T-helper 2 cell treated with Interferon-gamma antibody and Interleukin-4, amounts not matched to agents 100 ng/mL and 5 ng/mL, for 36 hours (primary cell): Measurements from ENCODE around the gene MICU1. TPM values are rescaled to one million over a fixed set of nuclear protein-coding genes. Genes with fewer than 3 reads are reported as not detected.
"Not testable (repeated sequence)": the region's sequence is repeated elsewhere in the genome, so short reads cannot be mapped to it uniquely, and the experiment has no call there.

Source experiments
- intact Hi-C: fragments of 100-400 bp; cut with micrococcal nuclease; formaldehyde crosslinking; loops from one replicate; pipeline ENCODE4 v1.15.1; 2023
- total RNA-seq: library from RNA; stranded (reverse); gene quantifications from 2 replicates; pipeline ENCODE4 v1.2.3, GENCODE V29; 2022

Gene MICU1
- total RNA-seq, 1 donor from 2014 or later: 30.5 TPM

- intact Hi-C loops: no loop called here
These were observed 117.8 kb downstream of the MICU1 start for GRCh38 chr10:72508033-72508432.

- intact Hi-C loops: no loop called here
These were observed 119.4 kb downstream of the MICU1 start for GRCh38 chr10:72506474-72506873.

DNA sequence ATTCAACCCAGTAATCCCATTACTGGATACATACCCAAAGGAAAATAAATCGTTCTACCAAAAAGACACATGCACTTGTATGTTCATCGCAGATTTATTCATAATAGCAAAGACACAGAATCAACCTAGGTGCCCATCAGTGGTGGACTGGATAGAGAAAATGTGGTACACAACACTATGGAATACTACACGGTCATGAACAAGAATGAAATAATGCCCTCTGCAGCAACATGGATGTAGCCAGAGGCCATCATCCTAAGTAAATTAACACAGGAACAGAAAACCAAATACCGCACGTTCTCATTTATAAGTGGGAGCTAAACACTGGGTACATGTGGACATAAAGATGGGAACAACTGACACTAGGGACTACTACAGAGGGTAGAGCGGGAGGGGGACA, 120.4 kb downstream of the MICU1 start:
- intact Hi-C loops: no loop called here

DNA sequence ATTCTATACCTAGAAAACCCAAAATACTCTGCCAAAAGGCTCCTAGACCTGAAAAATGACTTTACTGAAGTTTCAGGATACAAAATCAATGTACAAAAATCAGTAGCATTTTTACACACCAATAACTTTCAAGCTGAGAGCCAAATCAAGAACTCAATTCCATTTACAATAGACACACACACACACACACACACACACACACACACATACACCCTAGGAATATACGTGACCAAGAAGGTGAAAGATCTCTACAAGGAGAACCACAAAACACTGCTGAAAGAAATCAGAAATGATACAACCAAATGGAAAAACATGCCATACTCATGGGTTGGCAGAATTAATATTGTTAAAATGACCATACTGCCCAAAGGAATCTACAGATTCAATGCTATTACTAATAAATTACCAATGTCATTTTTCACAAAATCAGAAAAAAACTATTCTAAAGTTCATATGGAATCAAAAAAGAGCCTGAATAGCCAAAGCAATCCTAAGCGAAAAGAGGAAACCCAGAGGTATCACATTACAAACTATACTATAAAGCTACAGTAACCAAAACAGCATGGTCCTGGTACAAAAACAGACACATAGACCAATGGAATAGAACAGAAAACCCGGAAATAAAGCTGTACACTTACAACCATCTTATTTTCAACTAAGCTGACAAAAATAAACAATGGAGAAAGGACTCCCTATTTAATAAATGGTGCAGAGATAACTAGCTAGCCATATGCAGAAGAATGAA, 122.0 kb downstream of the MICU1 start:
- intact Hi-C loops: no loop called here

- intact Hi-C loops: no loop called here
These were observed 122.6 kb downstream of the MICU1 start for GRCh38 chr10:72503241-72503640.

DNA sequence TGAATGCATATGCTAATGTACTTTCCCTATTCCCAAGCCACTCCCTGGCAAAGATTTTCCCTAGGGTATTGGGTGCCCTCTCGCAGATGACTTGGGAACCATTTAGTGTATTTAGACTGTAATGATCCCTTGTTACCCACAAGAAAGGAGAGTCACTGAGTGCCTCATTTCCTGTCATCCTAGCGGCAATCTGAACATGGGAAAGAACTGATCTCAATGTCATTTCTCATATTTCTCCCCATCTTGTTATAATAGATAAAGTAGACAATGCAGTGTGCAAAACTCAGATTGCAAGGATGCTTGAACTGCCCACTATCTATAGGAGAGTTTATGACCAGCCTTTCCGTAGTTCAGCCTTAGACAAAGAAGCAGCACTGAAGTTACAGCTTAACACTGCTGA, 123.3 kb downstream of the MICU1 start:
- intact Hi-C loops: no loop called here

DNA sequence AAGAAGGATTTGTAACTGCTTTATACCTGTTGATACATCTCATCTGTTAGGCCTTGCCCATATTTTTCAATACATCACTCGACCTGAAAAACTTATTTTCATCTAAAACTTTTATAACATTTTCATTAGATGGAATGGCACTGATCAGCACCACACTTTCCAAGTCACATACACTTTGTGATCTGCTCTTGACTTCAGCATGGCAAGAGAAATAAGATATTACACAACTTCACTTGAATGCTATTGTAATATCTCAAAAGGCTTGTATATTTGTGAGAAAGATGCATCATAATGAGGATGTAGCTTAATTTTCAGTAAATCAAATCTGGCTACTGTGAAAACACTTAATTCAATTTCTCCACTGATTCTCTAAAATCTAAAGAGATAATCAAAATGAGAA, 126.2 kb downstream of the MICU1 start:
- intact Hi-C loops: no loop called here

DNA sequence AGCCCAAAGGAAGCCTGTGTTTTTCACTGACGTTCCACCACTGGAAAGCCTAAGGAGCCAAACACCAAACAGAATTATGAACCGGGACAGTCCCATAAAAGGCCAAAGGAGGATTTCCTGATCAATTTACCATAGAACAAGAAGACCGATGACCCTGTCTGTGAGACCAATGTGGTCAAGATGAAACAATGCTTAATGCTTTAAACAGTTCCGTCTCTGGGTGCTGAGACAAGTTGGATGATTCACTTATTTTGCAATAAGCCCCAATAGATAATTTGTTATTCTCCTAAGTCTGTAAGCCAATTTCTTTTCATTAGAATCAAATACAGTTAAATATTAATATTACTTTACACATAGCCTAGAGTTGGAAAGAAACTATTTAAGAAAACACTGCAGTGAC, 134.9 kb downstream of the MICU1 start:
- intact Hi-C loops: no loop called here

DNA sequence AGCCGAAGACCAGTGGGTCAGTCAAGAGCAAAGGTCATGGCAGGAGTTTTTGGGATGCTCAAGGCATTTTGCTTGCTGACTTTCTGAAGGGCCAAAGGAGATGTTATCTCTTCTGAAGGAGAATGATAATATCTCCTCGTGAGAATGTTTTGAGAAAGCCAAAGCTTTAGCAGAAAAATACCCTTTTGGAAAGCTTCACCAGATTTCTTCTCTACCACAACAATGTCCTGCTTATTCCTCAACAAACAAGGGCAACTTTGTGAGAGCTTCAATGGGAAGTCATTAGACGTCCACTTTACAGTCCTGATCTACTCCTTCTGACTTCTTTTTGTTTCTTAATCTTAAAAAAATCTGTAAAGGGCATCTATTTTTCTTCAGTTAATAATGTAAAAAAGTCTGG, 138.4 kb downstream of the MICU1 start:
- intact Hi-C loops: no loop called here

GRCh38 chr10:72487116-72487515, 138.8 kb downstream of the MICU1 start:
- intact Hi-C loops: no loop called here

DNA sequence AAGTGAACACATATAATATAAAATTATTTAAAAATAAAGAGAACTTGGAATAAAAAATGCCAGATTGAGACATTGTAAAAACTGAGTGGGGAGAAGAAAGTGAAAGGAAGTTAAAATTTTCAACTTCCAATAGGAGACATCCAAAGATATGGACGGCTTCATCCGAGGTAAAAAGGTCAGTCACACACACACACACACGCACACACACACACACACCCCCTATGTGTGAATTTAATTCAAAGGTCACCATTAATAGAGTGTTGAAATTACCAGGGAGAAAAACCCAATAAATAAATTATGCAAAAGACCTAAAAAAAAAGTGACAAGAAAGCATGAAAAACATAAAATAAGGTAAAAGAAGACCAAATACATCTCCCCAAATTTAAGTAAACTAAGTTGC, 140.2 kb downstream of the MICU1 start:
- intact Hi-C loops: no loop called here

GRCh38 chr10:72484521-72484920, 141.4 kb downstream of the MICU1 start:
- intact Hi-C loops: no loop called here

- intact Hi-C loops: no loop called here
These were observed 142.4 kb downstream of the MICU1 start for GRCh38 chr10:72483471-72483870.

DNA sequence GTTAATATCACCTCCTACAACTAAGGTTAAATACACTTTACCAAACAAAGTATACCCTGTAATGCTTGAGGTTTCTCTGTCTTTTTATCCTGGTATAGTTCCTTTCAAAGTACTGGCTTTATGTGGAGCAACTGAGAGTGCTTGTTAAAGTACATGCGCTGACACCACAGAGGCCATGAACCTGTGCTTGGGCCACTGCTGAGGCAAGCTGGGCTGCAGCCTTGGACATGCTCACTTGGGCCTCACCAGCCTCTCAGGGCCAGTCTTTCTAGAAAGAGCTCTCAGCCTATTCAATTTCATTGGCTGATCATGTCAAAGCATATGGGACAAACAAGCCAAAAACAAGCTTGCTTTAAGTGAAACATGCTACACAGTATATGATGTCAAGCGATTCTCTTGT, 145.0 kb downstream of the MICU1 start:
- intact Hi-C loops: no loop called here

DNA sequence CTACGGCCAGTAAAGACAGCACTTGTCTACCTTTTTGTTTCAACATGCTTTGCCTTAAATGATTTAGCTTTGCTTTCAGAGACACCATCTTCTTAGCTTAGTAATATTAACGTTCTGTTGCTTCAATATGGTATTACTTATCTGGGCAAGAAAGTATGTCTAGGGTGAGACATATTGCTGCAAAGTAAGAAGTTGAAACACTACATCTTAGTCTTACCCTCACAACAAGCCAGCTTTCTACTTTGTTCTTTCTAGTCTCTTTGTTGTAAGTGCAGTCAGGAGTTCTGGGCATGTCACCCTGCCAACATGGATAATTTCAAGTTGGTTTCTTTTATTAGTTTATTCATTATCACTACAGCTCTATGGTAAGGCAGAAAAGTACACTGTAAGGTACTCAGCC, 148.4 kb downstream of the MICU1 start:
- intact Hi-C loops: no loop called here

DNA sequence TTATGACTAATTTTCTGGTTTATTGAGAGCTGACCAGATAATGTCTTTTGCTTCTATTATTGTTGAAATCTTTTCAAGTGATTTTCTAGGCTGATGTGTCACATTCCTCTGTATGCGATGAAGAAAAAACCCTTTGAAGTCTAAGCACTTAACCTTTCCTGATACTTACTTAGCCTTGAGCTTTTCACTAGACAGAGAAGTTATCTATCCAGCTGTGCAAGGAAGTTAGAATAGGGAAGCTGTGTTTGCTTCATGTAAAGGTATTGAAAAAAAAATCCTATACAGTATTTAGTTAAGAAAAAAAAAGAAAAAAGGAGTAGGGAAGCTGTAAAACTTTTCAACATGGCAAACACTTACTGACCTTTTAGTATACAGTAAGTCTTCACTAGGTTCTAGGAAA, 153.6 kb downstream of the MICU1 start:
- intact Hi-C loops: no loop called here

- intact Hi-C loops: no loop called here
These were observed 155.2 kb downstream of the MICU1 start for GRCh38 chr10:72470666-72471065.

DNA sequence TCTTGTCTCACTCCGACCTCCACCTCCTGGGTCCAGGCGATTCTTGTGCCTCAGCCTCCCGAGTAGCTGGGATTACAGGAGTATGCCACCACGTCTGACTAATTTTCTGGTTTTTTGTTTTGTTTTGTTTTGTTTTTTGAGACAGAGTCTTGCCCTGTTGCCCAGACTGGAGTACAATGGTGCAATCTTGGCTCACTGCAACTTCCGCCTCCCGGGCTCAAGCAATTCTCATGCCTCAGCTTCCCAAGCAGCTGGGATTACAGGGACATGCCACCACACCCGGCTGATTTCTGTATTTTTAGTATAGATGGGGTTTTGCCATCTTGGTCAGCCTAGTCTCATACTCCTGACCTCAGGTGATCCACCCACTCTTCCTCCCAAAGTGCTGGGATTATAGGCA, 158.8 kb downstream of the MICU1 start:
- intact Hi-C loops: not testable (repeated sequence)

GRCh38 chr10:72466018-72466417, 159.9 kb downstream of the MICU1 start:
- intact Hi-C loops: no loop called here

DNA sequence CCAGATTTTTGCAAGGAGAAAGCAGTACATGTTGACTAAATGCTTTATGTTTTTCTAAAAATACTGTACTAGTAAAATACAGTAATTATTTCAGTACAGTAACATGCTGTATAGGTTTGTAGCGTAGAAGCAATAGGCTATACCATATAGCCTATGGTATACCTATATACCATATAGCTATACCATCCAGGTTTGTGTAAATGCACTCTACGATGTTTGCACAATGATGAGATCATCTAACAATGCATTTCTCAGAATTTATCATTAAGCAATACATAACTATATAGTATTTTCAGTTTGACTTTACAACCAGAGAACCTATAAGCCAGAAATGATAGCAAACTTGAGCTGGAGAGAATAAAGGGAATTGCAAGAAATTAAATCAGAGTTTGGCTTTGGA, 161.4 kb downstream of the MICU1 start:
- intact Hi-C loops: no loop called here

- intact Hi-C loops: no loop called here
These were observed 163.6 kb downstream of the MICU1 start for GRCh38 chr10:72462261-72462660.

- intact Hi-C loops: no loop called here
These were observed 164.8 kb downstream of the MICU1 start for GRCh38 chr10:72461085-72461484.

GRCh38 chr10:72460284-72460876, 165.5 kb downstream of the MICU1 start:
- intact Hi-C loops: no loop called here
